Transverse colon (tissue), 4 donors: ENCODE data around the gene IQCM.

Source experiments
- CTCF ChIP-seq, 5 experiments: fragments of 200-600 bp in 3 of 5; fragments of 450-650 bp in 2 of 5; sonication (generic) in 3 of 5; IDR thresholded peaks; 1 replicate in 2 of 5; 2 replicates in 3 of 5; pipeline ENCODE4 v1.5.1; 2016 to 2017; ENCODE audit warnings: antibody characterized with exemption in 5 of 5, inconsistent platforms in 3 of 5, mild to moderate bottlenecking in 2 of 5, moderate library complexity in 1 of 5
- POLR2AphosphoS5 ChIP-seq, 3 donors: sonication (generic); formaldehyde crosslinking; IDR thresholded peaks; one replicate each; pipeline ENCODE4 v1.6.1; 2016; ENCODE audit warnings: antibody characterized with exemption in 3 of 3

- no peak for TF ChIP-seq CTCF (IDR thresholded peaks at IDR 0.05)
- TF ChIP-seq POLR2AphosphoS5 (IDR thresholded peaks at IDR 0.05): no peak
Observed at GRCh38 chr4:149555799-149556198, 259.8 kb downstream of the IQCM start.
